H1 (cell line): ENCODE data around the gene GLOD4. TPM values are rescaled to one million over a fixed set of nuclear protein-coding genes. Genes with fewer than 3 reads are reported as not detected.
A peak's percentile ranks its signal among the peaks of the same experiment; 100 is the strongest.

Experiments used
- BACH1 ChIP-seq: IDR thresholded peaks from 2 replicates; pipeline ENCODE4 v1.6.1; 2012; ENCODE audit warnings: low read length, improper control_type of control experiment
- CBX5 ChIP-seq: fragments of 300-800, 300-1000 bp; sonication (generic); IDR thresholded peaks from 2 replicates; pipeline ENCODE4 v1.7.1; 2016; ENCODE audit warnings: antibody characterized with exemption, low read length, low read depth
- CREB1 ChIP-seq: IDR thresholded peaks from 2 replicates; pipeline ENCODE4 v1.6.1; 2012; ENCODE audit warnings: inconsistent platforms
- EZH2 ChIP-seq: fragments of 200-600 bp; sonication (generic); IDR thresholded peaks from 2 replicates; pipeline ENCODE4 v1.7.1; 2012; ENCODE audit warnings: low read depth, mild to moderate bottlenecking, moderate library complexity, low read length, inconsistent platforms; ENCODE audit not compliant: severe bottlenecking
- GABPA ChIP-seq: IDR thresholded peaks from 2 replicates; pipeline ENCODE4 v1.6.1; 2011; ENCODE audit warnings: mild to moderate bottlenecking, low read length, moderate library complexity, borderline replicate concordance; ENCODE audit not compliant: insufficient read depth
- GTF2F1 ChIP-seq: IDR thresholded peaks from 2 replicates; pipeline ENCODE4 v1.6.1; 2012; ENCODE audit warnings: low read depth, low read length, improper control_type of control experiment, borderline replicate concordance
- HDAC2 ChIP-seq, 2 experiments: fragments of 300-600 bp in 1 of 2; sonication (generic) in 1 of 2; IDR thresholded peaks; 2 replicates each; pipeline ENCODE4 v1.6.1; 2011 to 2012; ENCODE audit warnings: low read depth in 2 of 2, low read length in 2 of 2, mild to moderate bottlenecking in 2 of 2, moderate library complexity in 2 of 2, borderline replicate concordance in 1 of 2, inconsistent platforms in 1 of 2
- JUN ChIP-seq: IDR thresholded peaks from 2 replicates; pipeline ENCODE4 v1.6.1; 2011; ENCODE audit warnings: low read depth, mild to moderate bottlenecking, improper control_type of control experiment, low read length
- KDM5A ChIP-seq: fragments of 200-600 bp; IDR thresholded peaks from 2 replicates; pipeline ENCODE4 v1.7.1; 2012; ENCODE audit warnings: mild to moderate bottlenecking, low read length, inconsistent platforms, mixed read lengths
- NANOG ChIP-seq: IDR thresholded peaks from 2 replicates; pipeline ENCODE4 v1.6.1; 2011; ENCODE audit warnings: low read length, low read depth, mild to moderate bottlenecking, inconsistent platforms; ENCODE audit not compliant: insufficient read depth, poor library complexity, severe bottlenecking
- PHF8 ChIP-seq: fragments of 200-600 bp; sonication (generic); conservative IDR thresholded peaks from 2 replicates; pipeline ENCODE4 v1.7.1; 2012; ENCODE audit warnings: low read depth, mild to moderate bottlenecking, inconsistent platforms, low read length, moderate library complexity
- RBBP5 ChIP-seq: IDR thresholded peaks from 2 replicates; pipeline ENCODE4 v1.7.1; 2012; ENCODE audit warnings: low read depth, mild to moderate bottlenecking, inconsistent platforms, low read length, moderate library complexity, borderline replicate concordance
- RFX5 ChIP-seq: IDR thresholded peaks from 2 replicates; pipeline ENCODE4 v1.6.1; 2011; ENCODE audit warnings: low read depth, low read length, improper control_type of control experiment, borderline replicate concordance
- RNF2 ChIP-seq: fragments of 200-900, 300-1000 bp; sonication (generic); IDR thresholded peaks from 2 replicates; pipeline ENCODE4 v1.7.1; 2016; ENCODE audit warnings: borderline replicate concordance, low read depth, mild to moderate bottlenecking, antibody characterized with exemption, low read length; ENCODE audit not compliant: poor library complexity, severe bottlenecking; ENCODE audit errors: missing control alignments
- RXRA ChIP-seq: IDR thresholded peaks from 2 replicates; pipeline ENCODE4 v1.6.1; 2011; ENCODE audit warnings: low read depth, mild to moderate bottlenecking, low read length, moderate library complexity; ENCODE audit not compliant: insufficient read depth
- SIRT6 ChIP-seq: IDR thresholded peaks from one replicate; pipeline ENCODE4 v1.7.1; 2012; ENCODE audit warnings: low read length, inconsistent platforms
- SIX5 ChIP-seq: IDR thresholded peaks from 2 replicates; pipeline ENCODE4 v1.6.1; 2011; ENCODE audit warnings: mild to moderate bottlenecking, low read depth, low read length
- SP1 ChIP-seq: IDR thresholded peaks from 2 replicates; pipeline ENCODE4 v1.6.1; 2011; ENCODE audit warnings: low read depth, low read length
- SRF ChIP-seq: IDR thresholded peaks from 2 replicates; pipeline ENCODE4 v1.6.1; 2011; ENCODE audit warnings: mild to moderate bottlenecking, low read depth, low read length, moderate library complexity
- TBP ChIP-seq: IDR thresholded peaks from 2 replicates; pipeline ENCODE4 v1.6.1; 2011; ENCODE audit warnings: low read depth, low read length, improper control_type of control experiment
- TCF12 ChIP-seq: IDR thresholded peaks from 2 replicates; pipeline ENCODE4 v1.6.1; 2011; ENCODE audit warnings: low read depth, mild to moderate bottlenecking, low read length
- TEAD4 ChIP-seq: IDR thresholded peaks from 2 replicates; pipeline ENCODE4 v1.6.1; 2012; ENCODE audit warnings: low read depth, low read length, inconsistent platforms, mixed read lengths
- polyA plus RNA-seq, 7 experiments: library from polyadenylated mRNA; depleted of rRNA in 3 of 7; stranded (reverse) in 5 of 7; unstranded in 2 of 7; fragments of >200 nt in 5 of 7; fragments of 200-250 nt in 2 of 7; gene quantifications; 1 replicate in 5 of 7; 2 replicates in 1 of 7; 4 replicates in 1 of 7; pipeline versions ENCODE4 v1.2.1 to v1.2.3, GENCODE V29; 2011 to 2013; ENCODE audit warnings: missing spikeins in 2 of 7, mixed read lengths in 2 of 7
- total RNA-seq: library from RNA; stranded (reverse); fragmentation: NEBNext Ultra II Directional; extraction: Animal tissue kit (Norgen Biotek cat#: 25700); gene quantifications from 2 replicates; pipeline ENCODE4 v1.2.1, GENCODE V29; 2021
- TF ChIP-seq, protein P1 (sequence below): IDR thresholded peaks from 2 replicates; pipeline ENCODE4 v1.6.1; 2012; ENCODE audit warnings: low read length, inconsistent platforms

The GLOD4 gene
- total and polyA plus RNA-seq, 2 of the 8 experiments (the other 6 are each of a cell fraction or from before 2014, with no cell fraction given) = 36.8 to 81.3 TPM

DNA sequence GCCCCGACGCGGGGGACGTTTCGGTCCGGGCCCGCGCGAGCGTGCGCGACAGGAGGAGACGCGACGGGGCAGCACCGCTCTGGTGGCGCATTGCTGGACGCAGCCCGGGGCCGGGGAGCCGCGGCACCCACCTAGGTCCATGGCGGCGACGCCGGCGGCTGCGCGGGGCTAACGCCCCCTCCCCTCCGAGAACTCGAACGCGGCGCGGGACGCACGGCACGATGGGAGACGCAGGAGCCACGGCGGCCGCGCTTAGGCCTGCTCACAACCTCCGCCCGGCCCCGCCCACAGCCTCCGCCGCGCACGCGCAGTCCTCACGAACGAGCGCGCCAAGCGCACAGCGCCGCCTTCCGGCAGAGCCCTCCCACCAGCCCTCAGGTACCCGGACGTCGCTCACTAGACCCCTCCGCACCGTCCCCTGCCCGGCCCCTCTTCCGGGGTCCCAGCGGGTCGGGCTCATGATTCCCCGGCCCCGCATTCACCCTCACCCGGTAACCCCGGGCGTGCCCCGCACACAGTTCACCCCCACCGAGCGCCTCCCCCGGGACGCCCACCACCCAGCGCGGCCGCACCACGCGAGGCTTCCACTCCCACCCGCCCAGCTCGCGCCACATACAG is 30.0 kb downstream of the GLOD4 start, which contains the start of gene GEMIN4 (continued):
- TF ChIP-seq EZH2 = no peak
- TF ChIP-seq RXRA = no peak
- peak; percentile 91 for TF ChIP-seq PHF8
- TF ChIP-seq TBP = 0 out of 2 replicates have a peak, but pooled peaks have one; percentile 32
- no peak; the same call in 1 of the 2 replicates for TF ChIP-seq RBBP5
- TF ChIP-seq RFX5 = no peak
- TF ChIP-seq SIX5 = no peak
- TF ChIP-seq NANOG = no peak
- TF ChIP-seq, protein P1, sequence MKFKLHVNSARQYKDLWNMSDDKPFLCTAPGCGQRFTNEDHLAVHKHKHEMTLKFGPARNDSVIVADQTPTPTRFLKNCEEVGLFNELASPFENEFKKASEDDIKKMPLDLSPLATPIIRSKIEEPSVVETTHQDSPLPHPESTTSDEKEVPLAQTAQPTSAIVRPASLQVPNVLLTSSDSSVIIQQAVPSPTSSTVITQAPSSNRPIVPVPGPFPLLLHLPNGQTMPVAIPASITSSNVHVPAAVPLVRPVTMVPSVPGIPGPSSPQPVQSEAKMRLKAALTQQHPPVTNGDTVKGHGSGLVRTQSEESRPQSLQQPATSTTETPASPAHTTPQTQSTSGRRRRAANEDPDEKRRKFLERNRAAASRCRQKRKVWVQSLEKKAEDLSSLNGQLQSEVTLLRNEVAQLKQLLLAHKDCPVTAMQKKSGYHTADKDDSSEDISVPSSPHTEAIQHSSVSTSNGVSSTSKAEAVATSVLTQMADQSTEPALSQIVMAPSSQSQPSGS = no peak
- no peak; the same call in 1 of the 2 replicates for TF ChIP-seq BACH1
- no peak for TF ChIP-seq JUN
- no peak for TF ChIP-seq SIRT6
- TF ChIP-seq SP1 = no peak
- TF ChIP-seq TCF12 = no peak
- TF ChIP-seq GTF2F1 = no peak
- no peak for TF ChIP-seq RNF2
- no peak for TF ChIP-seq KDM5A
- peak in 1 of 2 experiments; percentile 80; a peak in 1 of 4 replicates for TF ChIP-seq HDAC2 (IDR thresholded peaks at IDR 0.05; ENCODE audit: borderline replicate concordance in 1 of 2, low read depth in 2 of 2, low read length in 2 of 2)
- TF ChIP-seq CREB1 = peak; percentile 63; the same call in 1 of the 2 replicates
- TF ChIP-seq CBX5 = no peak
- TF ChIP-seq GABPA = peak; percentile 67; the same call in 1 of the 2 replicates
- TF ChIP-seq SRF = no peak
- TF ChIP-seq TEAD4 = no peak; the same call in 1 of the 2 replicates
